ENCODE measurements around the gene GPR179.

- no peak for TF ChIP-seq CTCF (IDR thresholded peaks at IDR 0.05)
- TF ChIP-seq POLR2AphosphoS5 (IDR thresholded peaks at IDR 0.05; ENCODE audit: low read depth, low read length) = peak; percentile 84
- no peak for TF ChIP-seq REST (IDR thresholded peaks at IDR 0.05; ENCODE audit: insufficient read depth in 1 of 2, low read depth in 2 of 2, low read length in 1 of 2)
- no peak for TF ChIP-seq TCF7L2 (IDR thresholded peaks at IDR 0.05; ENCODE audit: low read depth, low read length)
Measured at GRCh38 chr17:38351412-38352222, 7.9 kb upstream of the GPR179 start, which contains the start of gene SOCS7.
